ENCODE data around the gene PUS1.

Gene PUS1

DNA sequence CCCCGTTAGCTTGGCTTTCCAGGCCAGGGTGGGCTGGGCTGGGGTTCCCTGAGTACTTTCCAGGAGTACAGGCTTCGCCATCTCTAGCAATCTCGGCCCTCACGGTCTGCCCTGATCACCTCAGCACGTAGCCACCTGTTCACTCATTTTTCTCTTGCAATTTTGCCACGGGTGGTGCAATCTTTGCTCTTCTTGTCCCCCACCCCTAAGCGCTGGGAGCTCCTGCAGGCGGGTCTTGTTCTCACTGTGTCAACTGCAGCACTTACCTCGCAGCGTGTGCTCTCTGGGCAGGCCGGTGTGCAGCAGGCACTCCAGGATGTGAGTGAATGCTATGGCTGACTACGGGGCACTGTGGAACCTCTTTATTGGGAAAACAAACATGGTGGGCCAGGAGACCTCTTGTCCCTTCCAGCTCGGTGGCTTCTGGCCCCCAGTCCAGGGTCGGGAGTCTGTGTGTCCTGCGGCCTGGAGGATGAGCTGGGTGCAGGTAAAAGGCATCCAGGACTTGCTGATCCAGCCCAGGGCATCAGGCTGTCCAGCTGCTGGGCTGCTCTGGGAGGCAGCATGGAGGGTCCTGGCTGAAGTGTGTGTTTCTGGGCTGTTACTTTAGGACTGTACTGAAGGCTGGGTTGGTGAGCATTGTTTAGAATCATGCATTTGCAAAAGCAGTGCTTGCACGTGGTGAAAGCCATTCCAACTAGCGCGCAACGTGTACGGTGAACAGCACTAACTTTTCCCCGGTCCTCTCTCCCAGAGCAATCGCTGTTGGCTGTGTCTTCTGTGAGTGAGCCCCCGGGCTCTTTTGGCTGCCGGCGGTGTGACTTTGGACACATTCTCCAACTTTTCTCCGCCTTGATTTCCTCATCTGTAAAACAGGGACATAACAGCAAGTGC is 36.1 kb upstream of the PUS1 start:
- Histone ChIP-seq H3K4me1 (peaks cover 0 to 24% (median 9%) of the 10 kb centered on the region in 4 donors), H3K36me3 (peaks cover 0 to 13% (median 12%) of the 10 kb centered on the region in 3 donors), H3K27ac (peak overlapping the region; percentile 95 to 98), H3K4me3 (no peak overlapping the region), H3K9me3 (no peaks in the 10 kb centered on the region), H3K27me3 (no peaks in the 10 kb centered on the region)
- DNase-seq = no peak
- TF ChIP-seq, protein P1, sequence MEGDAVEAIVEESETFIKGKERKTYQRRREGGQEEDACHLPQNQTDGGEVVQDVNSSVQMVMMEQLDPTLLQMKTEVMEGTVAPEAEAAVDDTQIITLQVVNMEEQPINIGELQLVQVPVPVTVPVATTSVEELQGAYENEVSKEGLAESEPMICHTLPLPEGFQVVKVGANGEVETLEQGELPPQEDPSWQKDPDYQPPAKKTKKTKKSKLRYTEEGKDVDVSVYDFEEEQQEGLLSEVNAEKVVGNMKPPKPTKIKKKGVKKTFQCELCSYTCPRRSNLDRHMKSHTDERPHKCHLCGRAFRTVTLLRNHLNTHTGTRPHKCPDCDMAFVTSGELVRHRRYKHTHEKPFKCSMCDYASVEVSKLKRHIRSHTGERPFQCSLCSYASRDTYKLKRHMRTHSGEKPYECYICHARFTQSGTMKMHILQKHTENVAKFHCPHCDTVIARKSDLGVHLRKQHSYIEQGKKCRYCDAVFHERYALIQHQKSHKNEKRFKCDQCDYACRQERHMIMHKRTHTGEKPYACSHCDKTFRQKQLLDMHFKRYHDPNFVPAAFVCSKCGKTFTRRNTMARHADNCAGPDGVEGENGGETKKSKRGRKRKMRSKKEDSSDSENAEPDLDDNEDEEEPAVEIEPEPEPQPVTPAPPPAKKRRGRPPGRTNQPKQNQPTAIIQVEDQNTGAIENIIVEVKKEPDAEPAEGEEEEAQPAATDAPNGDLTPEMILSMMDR (IDR thresholded peaks at IDR 0.05) = no peak
- intact Hi-C loops (cut with DNase I; ENCODE audit: low total_unique reads) = loop anchor here (5.0 kb wide), 1 partner anchor 599 kb away; the partner anchor contains the start of gene FBRSL1

DNA sequence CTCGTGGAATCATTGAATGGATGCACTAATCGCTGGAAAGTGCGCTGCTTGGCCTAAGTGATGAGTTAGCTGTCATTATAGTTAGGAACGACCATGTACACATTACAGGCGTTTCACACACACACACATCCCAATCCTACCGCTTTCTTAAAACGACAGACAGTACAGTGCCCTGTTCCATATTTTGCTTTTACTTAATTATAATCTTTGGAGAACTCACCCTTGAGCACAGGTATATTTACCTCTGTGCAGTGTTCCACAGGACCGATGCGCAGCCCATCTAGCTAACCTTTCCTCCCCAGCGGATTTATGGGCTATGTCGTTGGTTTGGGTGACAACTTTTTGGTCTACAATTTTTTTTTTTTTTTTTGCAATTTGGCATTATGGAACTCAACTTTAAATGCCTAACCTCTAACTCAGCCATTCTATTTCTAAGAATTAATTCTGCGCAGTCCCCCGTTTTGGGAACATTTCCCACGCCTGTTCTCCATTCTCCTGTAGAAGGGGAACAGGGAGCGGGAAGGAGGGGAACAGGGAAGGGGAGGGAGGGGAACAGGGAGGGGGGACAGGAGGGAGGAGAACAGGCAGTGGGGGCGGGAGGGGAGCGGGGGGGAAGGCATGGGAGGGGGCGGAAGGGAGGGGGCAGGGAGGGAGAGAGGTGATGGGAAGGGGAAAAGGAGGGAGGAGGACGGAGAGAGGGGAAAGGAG is 35.3 kb upstream of the PUS1 start:
- Histone ChIP-seq H3K4me3 (peak overlapping the region; percentile 82 to 91), H3K9me3 (no peaks in the 10 kb centered on the region), H3K27me3 (no peaks in the 10 kb centered on the region), H3K27ac (peak overlapping the region; percentile 95 to 98), H3K36me3 (peaks cover 0 to 21% (median 14%) of the 10 kb centered on the region in 3 donors), H3K4me1 (peaks cover 0 to 30% (median 12%) of the 10 kb centered on the region in 4 donors)
- DNase-seq = no peak
- TF ChIP-seq, protein P1 (IDR thresholded peaks at IDR 0.05) = no peak
- intact Hi-C loops (cut with DNase I; ENCODE audit: low total_unique reads) = loop anchor here (5.0 kb wide), 1 partner anchor 599 kb away; the partner anchor contains the start of gene FBRSL1

DNA sequence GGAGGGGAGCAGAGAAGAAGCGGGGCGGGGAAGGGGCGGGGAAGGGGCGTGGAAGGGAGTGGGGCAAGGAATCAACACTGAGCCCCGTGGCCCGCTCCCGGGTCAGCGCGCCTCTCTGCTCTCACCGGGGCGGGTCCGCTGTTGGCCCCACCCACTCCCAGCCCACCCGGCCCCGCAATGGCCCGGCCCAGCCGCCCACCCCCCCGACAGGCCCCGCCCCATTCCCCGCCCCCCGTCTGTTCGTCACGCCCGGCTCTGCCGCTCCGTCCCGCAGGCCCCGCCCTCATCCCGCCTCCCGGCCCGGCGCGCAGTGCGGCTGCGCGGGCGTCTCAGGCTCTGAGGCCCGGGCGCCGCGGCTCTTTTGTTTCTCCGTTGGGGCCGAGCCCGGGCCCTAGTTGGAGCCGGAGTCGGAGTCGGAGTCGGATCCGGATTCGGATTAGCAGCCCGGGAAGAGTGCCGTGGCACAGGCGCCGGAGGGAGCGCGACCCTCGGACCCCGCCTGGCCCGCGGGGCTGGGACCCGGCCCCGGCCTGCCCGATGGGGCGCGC is 34.7 kb upstream of the PUS1 start, which contains the start of gene ULK1:
ULK1 (plus strand) TSS at position 310 of the 548 bp plus-strand sequence. CDS start 380 bp downstream, outside the sequence.
- peak within 1 kb of the TSS; percentile 82 to 91 for H3K4me3 ChIP-seq
- peaks cover 0 to 33% (median 12%) of the 10 kb centered on the region in 4 donors for H3K4me1 ChIP-seq
- H3K36me3 ChIP-seq = peaks cover 0 to 27% (median 18%) of the 10 kb centered on the region in 3 donors
- peak within 1 kb of the TSS; percentile 95 to 98 for H3K27ac ChIP-seq
- intact Hi-C loops (cut with DNase I; ENCODE audit: low total_unique reads) = loop anchor here (5.0 kb wide), 1 partner anchor 598 kb away; the partner anchor contains the start of gene FBRSL1
- no peaks in the 10 kb centered on the region for H3K27me3 ChIP-seq
- H3K9me3 ChIP-seq = no peaks in the 10 kb centered on the region
- peak; percentile 92 to 96 for DNase-seq
- TF ChIP-seq, protein P1 (IDR thresholded peaks at IDR 0.05) = no peak

DNA sequence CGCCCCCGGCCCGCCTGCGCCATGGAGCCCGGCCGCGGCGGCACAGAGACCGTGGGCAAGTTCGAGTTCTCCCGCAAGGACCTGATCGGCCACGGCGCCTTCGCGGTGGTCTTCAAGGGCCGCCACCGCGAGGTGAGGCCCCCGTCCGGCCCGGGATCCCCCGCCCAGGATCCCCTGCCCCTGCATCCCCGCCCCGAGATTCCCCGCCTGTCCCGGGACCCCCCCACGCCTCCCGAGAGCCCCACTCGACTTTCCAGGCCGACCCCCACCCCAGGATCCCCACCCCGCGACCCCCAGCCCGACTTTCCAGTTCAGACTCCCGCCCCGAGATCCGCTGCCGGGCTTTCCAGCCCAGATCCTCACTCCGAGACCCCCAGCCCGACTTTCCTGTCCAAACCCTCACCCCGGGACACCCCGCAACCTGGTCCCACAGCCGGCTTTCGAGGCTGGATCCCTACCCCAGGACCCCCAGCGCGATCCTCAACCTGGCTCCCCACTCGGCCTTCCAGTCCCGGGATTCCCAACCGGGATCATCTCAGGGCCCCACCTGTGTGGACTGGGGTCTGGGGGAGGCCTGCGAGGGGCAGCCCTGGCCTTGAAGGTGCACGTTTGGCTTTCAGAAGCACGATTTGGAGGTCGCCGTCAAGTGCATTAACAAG is 34.0 kb upstream of the PUS1 start:
- no peaks in the 10 kb centered on the region for H3K27me3 ChIP-seq
- TF ChIP-seq, protein P1 (IDR thresholded peaks at IDR 0.05) = no peak
- intact Hi-C loops (cut with DNase I; ENCODE audit: low total_unique reads) = loop anchor here (5.0 kb wide), 2 partner anchors 52 to 597 kb away; partner anchors contain the start of genes EP400 and FBRSL1
- peaks cover 0 to 38% (median 15%) of the 10 kb centered on the region in 4 donors for H3K4me1 ChIP-seq
- DNase-seq = peak in 1 of 2 donors; percentile 74
- peaks cover 0 to 30% (median 22%) of the 10 kb centered on the region in 3 donors for H3K36me3 ChIP-seq
- H3K9me3 ChIP-seq = no peaks in the 10 kb centered on the region
- peak overlapping the region; percentile 82 to 91 for H3K4me3 ChIP-seq
- peak overlapping the region; percentile 95 to 98 for H3K27ac ChIP-seq

Measured in tibial artery (tissue), 4 donors.